GM23338 (cell line): ENCODE data around the gene SH2D6.

Source experiments
- CREB1 ChIP-seq: fragments of 250-450 bp; sonication (Bioruptor Pico); IDR thresholded peaks from 2 replicates; pipeline ENCODE4 v1.5.0; 2020; ENCODE audit warnings: low read depth, mild to moderate bottlenecking, moderate library complexity
- EZH2 ChIP-seq: fragments of 200-600 bp; sonication (generic); IDR thresholded peaks from one replicate; pipeline ENCODE4 v1.8.0; 2017; ENCODE audit warnings: antibody characterized with exemption, mild to moderate bottlenecking, low read depth; ENCODE audit not compliant: unreplicated experiment
- EZH2phosphoT487 ChIP-seq: fragments of 200-600 bp; sonication (generic); IDR thresholded peaks from one replicate; pipeline ENCODE4 v1.8.1; 2018; ENCODE audit warnings: antibody characterized with exemption; ENCODE audit not compliant: unreplicated experiment
- JUNB ChIP-seq: IDR thresholded peaks from one replicate; pipeline ENCODE4 v1.6.1; 2016; ENCODE audit warnings: antibody characterized with exemption; ENCODE audit not compliant: unreplicated experiment
- NANOG ChIP-seq: IDR thresholded peaks from 2 replicates; pipeline ENCODE4 v1.6.1; 2016; ENCODE audit warnings: antibody characterized with exemption, borderline replicate concordance
- POLR2AphosphoS5 ChIP-seq: IDR thresholded peaks from 2 replicates; pipeline ENCODE4 v1.6.1; 2016; ENCODE audit warnings: antibody characterized with exemption, low read depth
- STAT1 ChIP-seq: IDR thresholded peaks from one replicate; pipeline ENCODE4 v1.6.1; 2016; ENCODE audit warnings: antibody characterized with exemption; ENCODE audit not compliant: unreplicated experiment
- ZNF114 ChIP-seq: fragments of 250-450 bp; sonication (Bioruptor Pico); IDR thresholded peaks from 2 replicates; pipeline ENCODE4 v1.5.0; 2020; ENCODE audit warnings: mild to moderate bottlenecking, moderate library complexity
- TF ChIP-seq, protein P1 (sequence below), 2 experiments: fragments of 200-600 bp in 1 of 2; sonication (generic) in 1 of 2; conservative IDR thresholded peaks; 2 replicates each; pipeline versions ENCODE4 v1.5.1 to v1.6.1; 2016 to 2017; ENCODE audit warnings: antibody characterized with exemption in 2 of 2, low read depth in 2 of 2, mild to moderate bottlenecking in 2 of 2, moderate library complexity in 1 of 2
- TF ChIP-seq, protein P2 (sequence below): IDR thresholded peaks from 2 replicates; pipeline ENCODE4 v1.6.1; 2016; ENCODE audit warnings: antibody characterized with exemption
- TF ChIP-seq, protein P3 (sequence below): IDR thresholded peaks from one replicate; pipeline ENCODE4 v1.6.1; 2018; ENCODE audit warnings: antibody characterized with exemption; ENCODE audit not compliant: unreplicated experiment
- TF ChIP-seq, protein P4 (sequence below): fragments of 250-450 bp; sonication (Bioruptor Pico); IDR thresholded peaks from 2 replicates; pipeline ENCODE4 v1.5.0; 2020; ENCODE audit warnings: mild to moderate bottlenecking, moderate library complexity

DNA sequence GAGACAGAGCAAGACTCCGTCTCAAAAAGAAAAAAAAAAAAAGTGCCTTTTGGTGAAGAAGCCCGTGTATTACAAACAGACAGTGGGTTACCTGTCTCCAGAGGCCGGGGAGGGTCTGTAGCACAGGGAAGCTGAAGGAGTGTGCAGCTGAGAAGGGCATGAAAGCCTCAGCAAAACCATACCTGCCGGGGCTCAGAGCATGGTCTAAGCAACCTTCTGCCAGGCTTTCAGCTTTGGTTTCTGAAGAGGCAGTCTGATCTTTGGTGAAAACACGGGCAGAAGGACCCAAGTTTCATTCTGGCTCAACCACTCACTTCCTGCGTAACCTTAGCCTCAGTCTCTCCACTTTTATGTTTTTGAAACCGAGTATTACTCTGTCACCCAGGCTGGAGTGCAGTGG, 21.5 kb downstream of the SH2D6 start:
- no peak for TF ChIP-seq EZH2phosphoT487
- TF ChIP-seq, protein P1, sequence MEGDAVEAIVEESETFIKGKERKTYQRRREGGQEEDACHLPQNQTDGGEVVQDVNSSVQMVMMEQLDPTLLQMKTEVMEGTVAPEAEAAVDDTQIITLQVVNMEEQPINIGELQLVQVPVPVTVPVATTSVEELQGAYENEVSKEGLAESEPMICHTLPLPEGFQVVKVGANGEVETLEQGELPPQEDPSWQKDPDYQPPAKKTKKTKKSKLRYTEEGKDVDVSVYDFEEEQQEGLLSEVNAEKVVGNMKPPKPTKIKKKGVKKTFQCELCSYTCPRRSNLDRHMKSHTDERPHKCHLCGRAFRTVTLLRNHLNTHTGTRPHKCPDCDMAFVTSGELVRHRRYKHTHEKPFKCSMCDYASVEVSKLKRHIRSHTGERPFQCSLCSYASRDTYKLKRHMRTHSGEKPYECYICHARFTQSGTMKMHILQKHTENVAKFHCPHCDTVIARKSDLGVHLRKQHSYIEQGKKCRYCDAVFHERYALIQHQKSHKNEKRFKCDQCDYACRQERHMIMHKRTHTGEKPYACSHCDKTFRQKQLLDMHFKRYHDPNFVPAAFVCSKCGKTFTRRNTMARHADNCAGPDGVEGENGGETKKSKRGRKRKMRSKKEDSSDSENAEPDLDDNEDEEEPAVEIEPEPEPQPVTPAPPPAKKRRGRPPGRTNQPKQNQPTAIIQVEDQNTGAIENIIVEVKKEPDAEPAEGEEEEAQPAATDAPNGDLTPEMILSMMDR (conservative IDR thresholded peaks at IDR 0.05; ENCODE audit: low read depth in 2 of 2) = no peak
- TF ChIP-seq, protein P2, sequence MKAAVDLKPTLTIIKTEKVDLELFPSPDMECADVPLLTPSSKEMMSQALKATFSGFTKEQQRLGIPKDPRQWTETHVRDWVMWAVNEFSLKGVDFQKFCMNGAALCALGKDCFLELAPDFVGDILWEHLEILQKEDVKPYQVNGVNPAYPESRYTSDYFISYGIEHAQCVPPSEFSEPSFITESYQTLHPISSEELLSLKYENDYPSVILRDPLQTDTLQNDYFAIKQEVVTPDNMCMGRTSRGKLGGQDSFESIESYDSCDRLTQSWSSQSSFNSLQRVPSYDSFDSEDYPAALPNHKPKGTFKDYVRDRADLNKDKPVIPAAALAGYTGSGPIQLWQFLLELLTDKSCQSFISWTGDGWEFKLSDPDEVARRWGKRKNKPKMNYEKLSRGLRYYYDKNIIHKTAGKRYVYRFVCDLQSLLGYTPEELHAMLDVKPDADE = no peak
- no peak for TF ChIP-seq CREB1
- no peak for TF ChIP-seq NANOG
- no peak for TF ChIP-seq POLR2AphosphoS5
- no peak for TF ChIP-seq JUNB
- TF ChIP-seq ZNF114 = no peak
- no peak for TF ChIP-seq EZH2
- TF ChIP-seq, protein P3, sequence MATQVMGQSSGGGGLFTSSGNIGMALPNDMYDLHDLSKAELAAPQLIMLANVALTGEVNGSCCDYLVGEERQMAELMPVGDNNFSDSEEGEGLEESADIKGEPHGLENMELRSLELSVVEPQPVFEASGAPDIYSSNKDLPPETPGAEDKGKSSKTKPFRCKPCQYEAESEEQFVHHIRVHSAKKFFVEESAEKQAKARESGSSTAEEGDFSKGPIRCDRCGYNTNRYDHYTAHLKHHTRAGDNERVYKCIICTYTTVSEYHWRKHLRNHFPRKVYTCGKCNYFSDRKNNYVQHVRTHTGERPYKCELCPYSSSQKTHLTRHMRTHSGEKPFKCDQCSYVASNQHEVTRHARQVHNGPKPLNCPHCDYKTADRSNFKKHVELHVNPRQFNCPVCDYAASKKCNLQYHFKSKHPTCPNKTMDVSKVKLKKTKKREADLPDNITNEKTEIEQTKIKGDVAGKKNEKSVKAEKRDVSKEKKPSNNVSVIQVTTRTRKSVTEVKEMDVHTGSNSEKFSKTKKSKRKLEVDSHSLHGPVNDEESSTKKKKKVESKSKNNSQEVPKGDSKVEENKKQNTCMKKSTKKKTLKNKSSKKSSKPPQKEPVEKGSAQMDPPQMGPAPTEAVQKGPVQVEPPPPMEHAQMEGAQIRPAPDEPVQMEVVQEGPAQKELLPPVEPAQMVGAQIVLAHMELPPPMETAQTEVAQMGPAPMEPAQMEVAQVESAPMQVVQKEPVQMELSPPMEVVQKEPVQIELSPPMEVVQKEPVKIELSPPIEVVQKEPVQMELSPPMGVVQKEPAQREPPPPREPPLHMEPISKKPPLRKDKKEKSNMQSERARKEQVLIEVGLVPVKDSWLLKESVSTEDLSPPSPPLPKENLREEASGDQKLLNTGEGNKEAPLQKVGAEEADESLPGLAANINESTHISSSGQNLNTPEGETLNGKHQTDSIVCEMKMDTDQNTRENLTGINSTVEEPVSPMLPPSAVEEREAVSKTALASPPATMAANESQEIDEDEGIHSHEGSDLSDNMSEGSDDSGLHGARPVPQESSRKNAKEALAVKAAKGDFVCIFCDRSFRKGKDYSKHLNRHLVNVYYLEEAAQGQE = no peak
- TF ChIP-seq, protein P4, sequence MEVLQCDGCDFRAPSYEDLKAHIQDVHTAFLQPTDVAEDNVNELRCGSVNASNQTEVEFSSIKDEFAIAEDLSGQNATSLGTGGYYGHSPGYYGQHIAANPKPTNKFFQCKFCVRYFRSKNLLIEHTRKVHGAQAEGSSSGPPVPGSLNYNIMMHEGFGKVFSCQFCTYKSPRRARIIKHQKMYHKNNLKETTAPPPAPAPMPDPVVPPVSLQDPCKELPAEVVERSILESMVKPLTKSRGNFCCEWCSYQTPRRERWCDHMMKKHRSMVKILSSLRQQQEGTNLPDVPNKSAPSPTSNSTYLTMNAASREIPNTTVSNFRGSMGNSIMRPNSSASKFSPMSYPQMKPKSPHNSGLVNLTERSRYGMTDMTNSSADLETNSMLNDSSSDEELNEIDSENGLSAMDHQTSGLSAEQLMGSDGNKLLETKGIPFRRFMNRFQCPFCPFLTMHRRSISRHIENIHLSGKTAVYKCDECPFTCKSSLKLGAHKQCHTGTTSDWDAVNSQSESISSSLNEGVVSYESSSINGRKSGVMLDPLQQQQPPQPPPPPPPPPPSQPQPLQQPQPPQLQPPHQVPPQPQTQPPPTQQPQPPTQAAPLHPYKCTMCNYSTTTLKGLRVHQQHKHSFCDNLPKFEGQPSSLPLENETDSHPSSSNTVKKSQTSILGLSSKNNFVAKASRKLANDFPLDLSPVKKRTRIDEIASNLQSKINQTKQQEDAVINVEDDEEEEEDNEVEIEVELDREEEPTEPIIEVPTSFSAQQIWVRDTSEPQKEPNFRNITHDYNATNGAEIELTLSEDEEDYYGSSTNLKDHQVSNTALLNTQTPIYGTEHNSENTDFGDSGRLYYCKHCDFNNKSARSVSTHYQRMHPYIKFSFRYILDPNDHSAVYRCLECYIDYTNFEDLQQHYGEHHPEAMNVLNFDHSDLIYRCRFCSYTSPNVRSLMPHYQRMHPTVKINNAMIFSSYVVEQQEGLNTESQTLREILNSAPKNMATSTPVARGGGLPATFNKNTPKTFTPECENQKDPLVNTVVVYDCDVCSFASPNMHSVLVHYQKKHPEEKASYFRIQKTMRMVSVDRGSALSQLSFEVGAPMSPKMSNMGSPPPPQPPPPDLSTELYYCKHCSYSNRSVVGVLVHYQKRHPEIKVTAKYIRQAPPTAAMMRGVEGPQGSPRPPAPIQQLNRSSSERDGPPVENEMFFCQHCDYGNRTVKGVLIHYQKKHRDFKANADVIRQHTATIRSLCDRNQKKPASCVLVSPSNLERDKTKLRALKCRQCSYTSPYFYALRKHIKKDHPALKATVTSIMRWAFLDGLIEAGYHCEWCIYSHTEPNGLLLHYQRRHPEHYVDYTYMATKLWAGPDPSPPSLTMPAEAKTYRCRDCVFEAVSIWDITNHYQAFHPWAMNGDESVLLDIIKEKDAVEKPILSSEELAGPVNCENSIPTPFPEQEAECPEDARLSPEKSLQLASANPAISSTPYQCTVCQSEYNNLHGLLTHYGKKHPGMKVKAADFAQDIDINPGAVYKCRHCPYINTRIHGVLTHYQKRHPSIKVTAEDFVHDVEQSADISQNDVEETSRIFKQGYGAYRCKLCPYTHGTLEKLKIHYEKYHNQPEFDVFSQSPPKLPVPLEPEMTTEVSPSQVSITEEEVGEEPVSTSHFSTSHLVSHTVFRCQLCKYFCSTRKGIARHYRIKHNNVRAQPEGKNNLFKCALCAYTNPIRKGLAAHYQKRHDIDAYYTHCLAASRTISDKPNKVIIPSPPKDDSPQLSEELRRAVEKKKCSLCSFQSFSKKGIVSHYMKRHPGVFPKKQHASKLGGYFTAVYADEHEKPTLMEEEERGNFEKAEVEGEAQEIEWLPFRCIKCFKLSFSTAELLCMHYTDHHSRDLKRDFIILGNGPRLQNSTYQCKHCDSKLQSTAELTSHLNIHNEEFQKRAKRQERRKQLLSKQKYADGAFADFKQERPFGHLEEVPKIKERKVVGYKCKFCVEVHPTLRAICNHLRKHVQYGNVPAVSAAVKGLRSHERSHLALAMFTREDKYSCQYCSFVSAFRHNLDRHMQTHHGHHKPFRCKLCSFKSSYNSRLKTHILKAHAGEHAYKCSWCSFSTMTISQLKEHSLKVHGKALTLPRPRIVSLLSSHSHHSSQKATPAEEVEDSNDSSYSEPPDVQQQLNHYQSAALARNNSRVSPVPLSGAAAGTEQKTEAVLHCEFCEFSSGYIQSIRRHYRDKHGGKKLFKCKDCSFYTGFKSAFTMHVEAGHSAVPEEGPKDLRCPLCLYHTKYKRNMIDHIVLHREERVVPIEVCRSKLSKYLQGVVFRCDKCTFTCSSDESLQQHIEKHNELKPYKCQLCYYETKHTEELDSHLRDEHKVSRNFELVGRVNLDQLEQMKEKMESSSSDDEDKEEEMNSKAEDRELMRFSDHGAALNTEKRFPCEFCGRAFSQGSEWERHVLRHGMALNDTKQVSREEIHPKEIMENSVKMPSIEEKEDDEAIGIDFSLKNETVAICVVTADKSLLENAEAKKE (CRISPR knock-in tag) = no peak
- TF ChIP-seq STAT1 = no peak
